Measurements from ENCODE around the gene PCBD2. TPM values are rescaled to one million over a fixed set of nuclear protein-coding genes. Genes with fewer than 3 reads are reported as not detected.

Gene PCBD2
- total RNA-seq, 1 donor from 2014 or later, result 15.9 TPM

DNA sequence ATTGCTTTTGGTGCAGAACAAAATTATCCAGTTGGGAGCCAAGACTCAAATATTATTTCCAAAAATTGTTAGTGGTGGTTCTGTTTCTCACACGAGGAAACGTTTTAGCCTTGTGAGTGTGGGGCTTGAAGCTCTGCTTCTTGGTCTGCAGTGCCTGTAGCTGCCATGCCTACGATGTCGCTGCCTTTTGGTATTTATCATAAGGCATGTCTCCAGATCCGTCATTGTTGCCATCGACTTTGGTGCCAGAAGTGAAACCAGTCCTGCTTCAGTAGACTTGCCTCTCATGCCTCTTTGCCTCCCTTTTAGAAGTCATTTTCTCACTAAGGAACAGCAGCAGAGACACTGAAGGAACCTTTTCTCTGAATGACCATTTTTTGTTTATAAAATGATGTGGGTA lies 33.1 kb downstream of the PCBD2 start:
- Mint-ChIP-seq H3K27ac (peak overlapping the region; percentile 23), H3K4me1 (peaks cover 10% of the 10 kb centered on the region), H3K4me3 (no peak overlapping the region), H3K9me3 (no peaks in the 10 kb centered on the region), H3K27me3 (ENCODE audit: low read depth) (no peaks in the 10 kb centered on the region), H3K36me3 (peaks cover 8% of the 10 kb centered on the region)
- TF ChIP-seq, protein P1, sequence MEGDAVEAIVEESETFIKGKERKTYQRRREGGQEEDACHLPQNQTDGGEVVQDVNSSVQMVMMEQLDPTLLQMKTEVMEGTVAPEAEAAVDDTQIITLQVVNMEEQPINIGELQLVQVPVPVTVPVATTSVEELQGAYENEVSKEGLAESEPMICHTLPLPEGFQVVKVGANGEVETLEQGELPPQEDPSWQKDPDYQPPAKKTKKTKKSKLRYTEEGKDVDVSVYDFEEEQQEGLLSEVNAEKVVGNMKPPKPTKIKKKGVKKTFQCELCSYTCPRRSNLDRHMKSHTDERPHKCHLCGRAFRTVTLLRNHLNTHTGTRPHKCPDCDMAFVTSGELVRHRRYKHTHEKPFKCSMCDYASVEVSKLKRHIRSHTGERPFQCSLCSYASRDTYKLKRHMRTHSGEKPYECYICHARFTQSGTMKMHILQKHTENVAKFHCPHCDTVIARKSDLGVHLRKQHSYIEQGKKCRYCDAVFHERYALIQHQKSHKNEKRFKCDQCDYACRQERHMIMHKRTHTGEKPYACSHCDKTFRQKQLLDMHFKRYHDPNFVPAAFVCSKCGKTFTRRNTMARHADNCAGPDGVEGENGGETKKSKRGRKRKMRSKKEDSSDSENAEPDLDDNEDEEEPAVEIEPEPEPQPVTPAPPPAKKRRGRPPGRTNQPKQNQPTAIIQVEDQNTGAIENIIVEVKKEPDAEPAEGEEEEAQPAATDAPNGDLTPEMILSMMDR (IDR thresholded peaks at IDR 0.05; ENCODE audit: unreplicated experiment), result no peak
- no peak for DNase-seq (ENCODE audit: low spot score in 2 of 2, unreplicated experiment in 2 of 2)

DNA sequence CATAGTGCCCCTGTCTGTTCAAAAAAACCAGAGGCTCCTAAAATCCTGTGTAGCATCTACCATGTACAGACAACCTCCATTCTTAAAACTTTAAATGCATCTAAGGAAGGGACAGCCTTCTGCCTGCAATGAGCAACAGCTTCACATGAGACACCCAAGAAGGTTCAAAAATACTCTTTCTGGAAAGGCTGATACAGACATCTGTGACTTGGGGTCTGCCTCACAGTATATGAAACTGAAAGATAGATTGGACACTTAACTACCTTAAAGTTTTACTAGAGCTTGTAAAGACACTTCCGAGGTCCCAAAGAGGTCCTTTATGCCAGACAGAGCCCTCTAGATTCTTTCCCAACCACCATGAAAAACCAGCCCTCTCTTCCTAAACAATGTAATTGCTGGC lies 34.6 kb downstream of the PCBD2 start:
- Mint-ChIP-seq H3K27ac (no peak overlapping the region), H3K4me3 (no peak overlapping the region), H3K27me3 (ENCODE audit: low read depth) (no peaks in the 10 kb centered on the region), H3K4me1 (peaks cover 20% of the 10 kb centered on the region), H3K9me3 (no peaks in the 10 kb centered on the region), H3K36me3 (peaks cover 5% of the 10 kb centered on the region)
- DNase-seq (ENCODE audit: low spot score in 2 of 2, unreplicated experiment in 2 of 2), result no peak
- TF ChIP-seq, protein P1 (IDR thresholded peaks at IDR 0.05; ENCODE audit: unreplicated experiment), result no peak

DNA sequence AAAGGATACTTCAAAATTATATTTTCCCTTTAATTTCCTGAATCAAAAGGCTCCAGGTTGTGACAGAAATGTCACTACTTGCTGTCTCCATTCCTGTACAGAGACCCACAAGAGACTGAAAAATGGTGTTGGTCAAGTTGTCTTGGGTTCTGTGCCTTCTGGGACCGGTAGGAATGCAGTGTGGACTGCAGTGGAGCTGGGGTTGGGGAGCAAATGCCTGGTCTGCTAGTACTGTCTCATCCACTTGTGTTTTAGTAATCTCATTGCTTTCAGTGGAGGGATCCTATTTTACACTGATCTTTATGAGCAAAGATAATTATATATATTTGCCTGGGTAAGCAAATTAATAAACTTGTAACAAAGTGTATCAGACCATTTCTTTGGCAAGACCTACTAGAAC lies 38.6 kb downstream of the PCBD2 start:
- Mint-ChIP-seq H3K27me3 (ENCODE audit: low read depth) (no peaks in the 10 kb centered on the region), H3K36me3 (peaks cover 5% of the 10 kb centered on the region), H3K4me3 (no peak overlapping the region), H3K4me1 (peaks cover 15% of the 10 kb centered on the region), H3K9me3 (no peaks in the 10 kb centered on the region), H3K27ac (peak overlapping the region; percentile 67)
- no peak for DNase-seq (ENCODE audit: low spot score in 2 of 2, unreplicated experiment in 2 of 2)
- TF ChIP-seq, protein P1 (IDR thresholded peaks at IDR 0.05; ENCODE audit: unreplicated experiment), result no peak

DNA sequence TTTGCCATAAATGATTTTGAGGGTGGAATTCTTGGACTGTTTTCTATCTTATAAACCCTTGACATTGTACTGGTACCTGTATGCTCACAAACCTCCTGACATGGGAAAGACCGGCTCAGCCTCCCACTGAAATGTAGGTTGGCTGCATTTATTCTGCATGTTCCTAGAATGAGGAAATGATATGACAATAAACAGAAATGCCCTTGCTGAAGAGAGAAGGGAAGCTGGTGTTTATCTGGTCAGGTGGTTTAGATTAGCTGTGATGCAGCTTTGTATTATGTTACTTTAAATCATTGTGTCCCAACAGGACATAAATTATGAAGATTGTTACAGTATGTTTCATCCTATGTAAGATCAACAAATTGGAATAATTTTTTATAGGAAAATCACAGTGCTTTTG lies 39.7 kb downstream of the PCBD2 start:
- H3K9me3 Mint-ChIP-seq, result no peaks in the 10 kb centered on the region

DNA sequence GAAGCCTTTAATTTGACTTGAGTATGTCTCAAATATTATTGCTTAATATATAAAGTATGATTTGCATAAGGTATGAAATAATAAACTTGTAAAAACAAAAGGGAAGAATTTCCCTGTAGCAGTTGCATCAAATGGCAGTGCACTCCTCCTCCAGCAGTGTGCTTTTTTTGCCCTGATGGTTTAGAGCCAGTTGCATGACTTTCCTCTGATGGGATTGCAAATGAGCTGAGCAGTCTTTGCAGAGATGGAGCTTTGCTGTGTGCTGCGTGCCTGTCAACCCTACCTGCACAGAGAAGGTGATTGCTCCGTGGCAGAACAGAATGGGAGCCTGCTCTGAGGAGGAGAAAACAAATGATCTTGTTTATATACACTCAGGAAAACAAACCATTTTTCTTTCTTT lies 40.1 kb downstream of the PCBD2 start:
- H3K27ac Mint-ChIP-seq, result no peak overlapping the region

More for the DNA sequence above, 39.7 kb downstream of the PCBD2 start:
- peaks cover 5% of the 10 kb centered on the region for H3K36me3 Mint-ChIP-seq
- H3K4me3 Mint-ChIP-seq, result no peak overlapping the region
- peak overlapping the region; percentile 62 for H3K27ac Mint-ChIP-seq
- TF ChIP-seq, protein P1 (IDR thresholded peaks at IDR 0.05; ENCODE audit: unreplicated experiment), result no peak
- no peaks in the 10 kb centered on the region for H3K27me3 Mint-ChIP-seq (ENCODE audit: low read depth)
- no peak for DNase-seq (ENCODE audit: low spot score in 2 of 2, unreplicated experiment in 2 of 2)
- H3K4me1 Mint-ChIP-seq, result peaks cover 15% of the 10 kb centered on the region

More for the DNA sequence above, 40.1 kb downstream of the PCBD2 start:
- no peak overlapping the region for H3K4me3 Mint-ChIP-seq
- H3K27me3 Mint-ChIP-seq (ENCODE audit: low read depth), result no peaks in the 10 kb centered on the region
- peaks cover 5% of the 10 kb centered on the region for H3K36me3 Mint-ChIP-seq
- H3K9me3 Mint-ChIP-seq, result no peaks in the 10 kb centered on the region
- TF ChIP-seq, protein P1 (IDR thresholded peaks at IDR 0.05; ENCODE audit: unreplicated experiment), result no peak
- DNase-seq (ENCODE audit: low spot score in 2 of 2, unreplicated experiment in 2 of 2), result no peak
- peaks cover 15% of the 10 kb centered on the region for H3K4me1 Mint-ChIP-seq

All from mesothelial cell of epicardium (in vitro differentiated cells).